HEK293T (cell line): ENCODE data around the gene C2CD2.

ENCODE experiments used
- CTCF ChIA-PET: fragments of 350-600 bp; formaldehyde crosslinking; extraction: SDS; loops from one replicate; lab custom pipeline; 2021; ENCODE audit warnings: antibody characterized with exemption, inconsistent platforms; lab: Yijun Ruan, JAX
- POLR2A ChIA-PET: fragments of 350-600 bp; formaldehyde crosslinking; extraction: SDS; loops from one replicate; lab custom pipeline; 2020; ENCODE audit warnings: antibody characterized with exemption, inconsistent platforms; lab: Yijun Ruan, JAX
- DNase-seq: peaks from one replicate; pipeline ENCODE4 v3.0.0; 2012; ENCODE audit warnings: mixed read lengths; ENCODE audit errors: extremely low spot score
- ARNT ChIP-seq: fragments of 450-650 bp; IDR thresholded peaks from 2 replicates; pipeline ENCODE4 v1.6.1; 2017; ENCODE audit warnings: mild to moderate bottlenecking
- BHLHE40 ChIP-seq: fragments of 450-650 bp; IDR thresholded peaks from 2 replicates; pipeline ENCODE4 v1.6.1; 2016; ENCODE audit warnings: mild to moderate bottlenecking, moderate library complexity, borderline replicate concordance
- CTBP1 ChIP-seq: fragments of 450-650 bp; IDR thresholded peaks from 2 replicates; pipeline ENCODE4 v1.6.1; 2016; ENCODE audit warnings: borderline replicate concordance
- ELF4 ChIP-seq: fragments of 450-650 bp; IDR thresholded peaks from 2 replicates; pipeline ENCODE4 v1.6.1; 2017; ENCODE audit warnings: antibody characterized with exemption
- FOXA1 ChIP-seq: fragments of 450-650 bp; IDR thresholded peaks from 2 replicates; pipeline ENCODE4 v1.6.1; 2016; ENCODE audit warnings: mild to moderate bottlenecking
- FOXK2 ChIP-seq: fragments of 450-650 bp; IDR thresholded peaks from 2 replicates; pipeline ENCODE4 v1.6.1; 2016; ENCODE audit warnings: mild to moderate bottlenecking
- FOXM1 ChIP-seq: fragments of 450-650 bp; IDR thresholded peaks from 2 replicates; pipeline ENCODE4 v1.6.1; 2017; ENCODE audit warnings: mild to moderate bottlenecking, borderline replicate concordance
- HDGF ChIP-seq: fragments of 450-650 bp; IDR thresholded peaks from 2 replicates; pipeline ENCODE4 v1.6.1; 2017; ENCODE audit warnings: antibody characterized with exemption, borderline replicate concordance
- L3MBTL2 ChIP-seq: fragments of 450-650 bp; conservative IDR thresholded peaks from 2 replicates; pipeline ENCODE4 v1.6.1; 2016; ENCODE audit warnings: mild to moderate bottlenecking
- LEF1 ChIP-seq: fragments of 450-650 bp; IDR thresholded peaks from 2 replicates; pipeline ENCODE4 v1.6.1; 2017; ENCODE audit warnings: mild to moderate bottlenecking, borderline replicate concordance
- NFRKB ChIP-seq: fragments of 450-650 bp; IDR thresholded peaks from 2 replicates; pipeline ENCODE4 v1.6.1; 2016; ENCODE audit warnings: mild to moderate bottlenecking, moderate library complexity
- SP1 ChIP-seq: fragments of 450-650 bp; IDR thresholded peaks from 2 replicates; pipeline ENCODE4 v1.6.1; 2017
- SUZ12 ChIP-seq: fragments of 450-650 bp; IDR thresholded peaks from 2 replicates; pipeline ENCODE4 v1.6.1; 2016; ENCODE audit warnings: mild to moderate bottlenecking
- TARDBP ChIP-seq: fragments of 450-650 bp; IDR thresholded peaks from 2 replicates; pipeline ENCODE4 v1.6.1; 2016
- ZNF384 ChIP-seq: fragments of 450-650 bp; IDR thresholded peaks from 2 replicates; pipeline ENCODE4 v1.6.1; 2016
- TF ChIP-seq, protein P1 (sequence below): fragments of 450-650 bp; IDR thresholded peaks from 2 replicates; pipeline ENCODE4 v1.6.1; 2016

The C2CD2 gene

DNA sequence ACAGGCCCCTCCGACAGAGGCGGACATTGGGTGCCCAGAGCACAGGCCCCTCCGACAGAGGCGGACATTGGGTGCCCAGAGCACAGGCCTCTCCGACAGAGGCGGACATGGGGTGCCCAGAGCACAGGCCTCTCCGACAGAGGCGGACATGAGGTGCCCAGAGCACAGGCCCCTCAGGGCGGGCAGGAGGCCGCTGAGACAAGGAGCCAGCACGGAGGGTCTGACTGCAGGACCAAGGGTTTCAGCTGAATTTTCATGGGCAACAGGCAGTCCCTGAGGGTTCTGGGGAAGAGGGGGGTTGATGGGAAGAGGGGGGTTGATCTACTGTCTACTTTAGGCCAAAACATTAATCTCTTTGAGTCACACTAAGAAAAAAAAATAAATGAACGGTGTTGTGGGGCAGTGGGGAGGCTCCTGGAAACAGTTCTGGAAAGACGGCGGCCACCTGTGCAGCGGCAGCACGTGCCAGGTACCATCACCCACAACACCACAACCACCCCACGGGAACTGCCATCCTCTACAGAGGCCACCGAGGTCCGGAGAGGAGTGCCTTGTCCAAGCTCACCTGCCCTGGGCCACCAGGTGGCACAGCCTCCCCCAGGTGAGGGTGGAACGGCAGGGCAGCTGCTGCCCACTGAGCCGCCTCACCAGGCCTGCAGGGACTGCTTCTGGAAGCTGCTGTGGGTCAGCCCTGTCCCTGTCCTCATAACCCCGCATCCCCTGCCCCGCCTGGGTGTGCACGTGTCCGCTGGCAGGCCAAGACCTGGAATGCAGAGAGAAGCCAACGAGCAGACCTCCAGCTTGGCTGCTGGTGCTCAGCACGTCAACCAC is 95.1 kb downstream of the C2CD2 start:
- POLR2A ChIA-PET = no interaction called here
- CTCF ChIA-PET = no interaction called here
- TF ChIP-seq FOXA1 = no peak
- TF ChIP-seq FOXM1 = no peak
- TF ChIP-seq ARNT = no peak
- no peak for TF ChIP-seq SUZ12

DNA sequence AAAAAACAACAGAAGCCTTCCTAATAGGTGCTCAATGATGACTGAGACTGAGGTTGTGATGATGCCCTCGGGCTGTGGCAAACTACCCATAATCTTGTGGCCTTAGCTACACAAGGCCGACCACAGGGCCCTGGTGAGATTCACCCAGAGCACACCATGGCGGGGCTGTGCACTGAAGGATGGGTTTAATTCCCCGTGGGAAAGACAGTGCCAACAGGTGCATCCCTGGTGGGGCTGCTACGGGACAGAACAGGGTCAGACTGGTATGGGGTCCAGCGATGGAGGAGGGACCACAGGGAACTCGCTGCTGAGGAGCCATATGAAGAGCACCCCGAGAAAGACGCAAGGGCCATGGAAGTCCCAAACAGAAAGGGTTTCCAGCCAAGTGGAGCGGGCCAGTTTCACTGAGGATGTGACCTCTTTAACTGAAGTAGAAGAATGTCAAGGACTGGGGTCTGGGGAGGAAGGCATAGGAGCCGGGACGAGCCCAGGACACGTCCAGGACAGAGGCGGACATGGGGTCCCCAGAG is 96.0 kb downstream of the C2CD2 start:
- CTCF ChIA-PET = no interaction called here
- DNase-seq = no peak
- no peak for TF ChIP-seq FOXA1
- TF ChIP-seq SUZ12 = no peak
- no peak for TF ChIP-seq HDGF
- no peak for TF ChIP-seq CTBP1
- TF ChIP-seq FOXM1 = no peak
- no peak for TF ChIP-seq FOXK2
- no peak for TF ChIP-seq L3MBTL2
- no peak for TF ChIP-seq LEF1
- no peak for TF ChIP-seq TARDBP
- no peak for TF ChIP-seq ARNT
- TF ChIP-seq BHLHE40 = no peak
- no peak for TF ChIP-seq SP1
- TF ChIP-seq, protein P1, sequence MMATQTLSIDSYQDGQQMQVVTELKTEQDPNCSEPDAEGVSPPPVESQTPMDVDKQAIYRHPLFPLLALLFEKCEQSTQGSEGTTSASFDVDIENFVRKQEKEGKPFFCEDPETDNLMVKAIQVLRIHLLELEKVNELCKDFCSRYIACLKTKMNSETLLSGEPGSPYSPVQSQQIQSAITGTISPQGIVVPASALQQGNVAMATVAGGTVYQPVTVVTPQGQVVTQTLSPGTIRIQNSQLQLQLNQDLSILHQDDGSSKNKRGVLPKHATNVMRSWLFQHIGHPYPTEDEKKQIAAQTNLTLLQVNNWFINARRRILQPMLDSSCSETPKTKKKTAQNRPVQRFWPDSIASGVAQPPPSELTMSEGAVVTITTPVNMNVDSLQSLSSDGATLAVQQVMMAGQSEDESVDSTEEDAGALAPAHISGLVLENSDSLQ = no peak
- TF ChIP-seq NFRKB = no peak
- TF ChIP-seq ZNF384 = no peak
- no peak for TF ChIP-seq ELF4
- POLR2A ChIA-PET = no interaction called here

More for the DNA sequence above, 95.1 kb downstream of the C2CD2 start:
- DNase-seq = no peak

DNA sequence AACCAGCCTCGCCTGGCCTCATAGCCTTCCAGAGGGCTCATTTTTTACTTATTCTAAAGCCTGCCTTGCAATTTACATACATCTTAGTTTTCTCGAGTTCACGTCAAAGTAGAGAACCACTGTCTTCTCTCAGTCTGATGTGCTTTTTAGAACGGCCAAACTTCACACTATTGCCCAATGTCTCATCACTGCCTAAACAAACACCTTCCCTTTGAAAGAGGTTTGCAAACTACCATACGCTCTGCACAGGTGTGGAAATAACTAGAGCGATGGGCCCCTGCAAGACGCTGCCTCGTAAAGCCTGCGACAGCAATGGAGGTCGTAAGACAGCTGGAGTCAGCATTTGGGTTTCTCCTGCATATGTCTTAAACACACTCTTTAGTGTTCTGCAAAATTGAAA is 97.2 kb downstream of the C2CD2 start:
- ChIA-PET POLR2A (no interaction called here), CTCF (interaction anchor here (0.6 kb wide), 1 partner anchor 15 kb away, joined by 3 read pairs; no protein-coding TSS in a partner anchor)
- TF ChIP-seq SUZ12 (no peak), ZNF384 (no peak), SP1 (no peak), BHLHE40 (no peak), L3MBTL2 (no peak)
- no peak for DNase-seq

DNA sequence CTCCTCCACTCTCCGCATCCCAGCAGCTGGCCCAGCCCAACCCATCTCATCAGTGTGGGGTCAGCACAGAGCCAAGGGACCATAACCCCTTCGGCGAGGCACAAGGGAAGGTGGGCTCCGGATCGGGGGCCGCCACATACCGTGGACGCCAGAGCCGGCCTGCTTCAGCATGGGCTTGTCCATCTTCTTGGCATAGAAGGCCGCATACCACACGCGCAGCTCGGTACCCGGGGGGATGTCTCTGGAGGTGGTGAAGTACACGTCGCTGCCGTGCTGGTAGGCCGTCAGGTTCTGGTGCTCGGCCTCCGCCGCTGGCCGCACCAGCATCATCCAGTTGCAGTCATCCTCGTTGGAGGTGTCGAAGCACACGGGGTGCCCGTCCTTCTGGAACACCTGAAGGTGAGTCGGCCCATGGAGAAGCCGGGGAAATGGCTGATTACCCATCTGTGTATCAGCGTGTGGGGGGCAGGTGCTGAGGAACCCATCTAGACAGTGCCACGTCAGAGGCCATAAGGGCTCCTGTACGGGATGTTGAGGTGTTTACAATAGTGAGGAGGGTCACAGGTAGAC is 99.3 kb downstream of the C2CD2 start:
- no peak for DNase-seq

DNA sequence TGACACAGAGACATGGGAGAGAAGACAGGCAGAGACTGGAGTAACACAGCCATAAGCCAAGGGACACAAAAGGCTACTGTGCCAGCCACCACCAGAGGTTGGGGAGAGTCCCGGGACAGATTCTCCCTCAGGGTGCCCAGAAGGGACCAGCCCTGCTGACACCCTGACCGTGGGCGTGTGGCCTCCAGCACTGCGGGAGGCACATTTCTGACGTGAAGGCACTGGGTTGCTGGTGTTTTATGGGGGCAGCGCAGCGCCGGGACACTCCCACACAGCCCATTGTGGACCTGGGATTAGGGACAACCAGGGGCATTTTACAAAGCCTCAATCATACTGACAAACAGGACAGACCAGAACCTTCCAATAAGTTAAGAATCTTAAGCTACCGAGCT is 100.9 kb downstream of the C2CD2 start:
- CTCF ChIA-PET = no interaction called here
- no peak for TF ChIP-seq NFRKB
- TF ChIP-seq FOXM1 = no peak
- TF ChIP-seq CTBP1 = no peak
- TF ChIP-seq BHLHE40 = no peak
- no peak for TF ChIP-seq ZNF384
- TF ChIP-seq FOXA1 = no peak
- no peak for TF ChIP-seq FOXK2
- TF ChIP-seq SUZ12 = no peak
- TF ChIP-seq TARDBP = no peak
- TF ChIP-seq ARNT = no peak
- TF ChIP-seq LEF1 = no peak
- TF ChIP-seq ELF4 = no peak
- POLR2A ChIA-PET = no interaction called here
- no peak for DNase-seq

More for the DNA sequence above, 99.3 kb downstream of the C2CD2 start:
- TF ChIP-seq FOXK2 = no peak
- TF ChIP-seq LEF1 = no peak
- no peak for TF ChIP-seq HDGF
- TF ChIP-seq L3MBTL2 = no peak
- TF ChIP-seq ZNF384 = no peak
- CTCF ChIA-PET = no interaction called here
- POLR2A ChIA-PET = no interaction called here

DNA sequence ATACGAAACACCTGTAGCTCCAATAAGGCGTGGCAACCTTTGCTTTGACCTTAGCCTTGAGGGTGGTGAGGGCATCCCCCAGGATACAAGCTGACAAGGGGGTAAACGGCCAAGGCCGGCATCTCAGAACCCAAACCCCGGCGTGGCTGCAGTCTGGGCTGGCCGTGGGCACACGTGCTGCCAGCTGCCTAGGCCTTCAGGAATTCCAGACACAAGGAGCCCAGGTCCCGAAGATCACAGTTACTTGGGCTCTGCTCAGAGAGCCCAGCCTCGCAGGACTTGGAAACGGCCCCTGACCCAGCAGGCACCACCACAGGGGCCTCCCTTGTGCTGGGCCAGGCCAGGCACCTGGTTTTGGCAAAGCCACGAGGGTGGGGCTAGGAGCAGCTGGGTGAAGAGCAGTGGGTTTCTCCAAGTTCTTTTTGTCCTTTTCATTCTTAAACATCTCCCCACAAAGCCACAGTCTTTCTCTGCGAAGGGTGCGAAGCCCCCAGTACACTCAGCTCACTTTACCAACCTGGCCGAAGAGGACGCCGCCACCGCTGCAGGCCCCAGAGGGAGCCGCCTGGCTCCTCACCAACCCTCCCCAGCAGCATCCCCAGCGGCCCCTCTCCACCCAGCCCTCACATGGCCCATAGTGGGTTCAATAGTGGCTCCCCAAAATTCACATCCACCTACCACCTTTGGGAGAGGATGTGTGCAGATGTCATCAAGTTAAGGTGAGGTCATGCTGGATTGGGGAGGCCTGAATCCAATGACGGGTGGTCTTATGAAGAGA is 101.5 kb downstream of the C2CD2 start:
- TF ChIP-seq L3MBTL2 (no peak), FOXA1 (no peak), BHLHE40 (no peak), FOXK2 (no peak), HDGF (no peak), NFRKB (no peak), ELF4 (no peak), FOXM1 (no peak)
- TF ChIP-seq, protein P1 = no peak
- ChIA-PET CTCF (no interaction called here), POLR2A (no interaction called here)

More for the DNA sequence above, 101.5 kb downstream of the C2CD2 start:
- no peak for DNase-seq
